ENCODE results near the gene RPL32. TPM values are rescaled to one million over a fixed set of nuclear protein-coding genes. Genes with fewer than 3 reads are reported as not detected.

Gene RPL32
- total and polyA plus RNA-seq, 9 of the 15 experiments (the other 6 are each of a cell fraction or from before 2014, with no cell fraction given): 2,738 to 6,200 (median 4,286) TPM

DNA sequence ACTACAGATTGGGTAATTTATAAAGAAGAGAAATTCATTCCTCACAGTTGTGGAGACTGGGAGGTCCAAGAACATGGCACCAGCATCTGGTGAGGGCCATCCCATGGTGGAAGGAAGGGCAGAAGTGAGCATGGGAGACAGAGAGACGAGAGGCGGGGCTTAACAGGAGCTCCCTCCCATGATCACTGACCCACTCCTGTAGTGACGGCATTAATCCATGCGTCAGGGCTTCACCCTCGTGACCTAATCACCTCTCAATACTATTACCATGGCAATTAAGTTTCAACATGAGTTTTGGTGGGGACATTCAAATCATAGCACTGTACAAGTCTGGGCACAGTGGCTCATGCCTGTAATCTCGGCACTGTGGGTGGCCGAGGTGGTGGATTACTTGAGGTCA is 17.1 kb downstream of the RPL32 start:
- no peak for DNase-seq (ENCODE audit: extremely low read depth in 1 of 4, low spot score in 3 of 4)
- in situ Hi-C loops (cut with MboI) (no loop called here), intact Hi-C loops (cut with micrococcal nuclease) (no loop called here)
- H3K9me3 ChIP-seq (replicated peaks; ENCODE audit: control insufficient read depth, insufficient read depth, low read depth, low read length): no peaks in the 10 kb centered on the region
- H3K4me3 ChIP-seq: no peak overlapping the region
- ChIA-PET CTCF (ENCODE audit: low intra/inter-chr PET ratio) (interaction anchor here (0.5 kb wide), 1 partner anchor 53 kb away, joined by 3 read pairs; no protein-coding TSS in a partner anchor), POLR2A (interaction anchor here (1.0 to 1.6 kb wide), 2 partner anchors 8 to 10 kb away, joined by 6 read pairs; no protein-coding TSS in a partner anchor)
- no peak overlapping the region for H3K4me2 ChIP-seq (ENCODE audit: insufficient read depth, low read length)
- no peak for FAIRE-seq
- BruUV-seq (replicated peaks): no TSS peak
- 0 out of 4 replicates have a peak overlapping the region, but pooled peaks of 1 of the 2 experiments have one; percentile 4 for H3K9ac ChIP-seq (ENCODE audit: insufficient read depth in 1 of 2, low read depth in 2 of 2, low read length in 2 of 2)
- no peak for TF ChIP-seq TSC22D4 (tag; IDR thresholded peaks at IDR 0.05)
- H3K36me3 ChIP-seq (ENCODE audit: control insufficient read depth, insufficient read depth, low read length): peaks cover 20% of the 10 kb centered on the region; the same call in 1 of the 3 replicates
- peak; percentile 52 for ATAC-seq
- no peaks in the 10 kb centered on the region for H3K79me2 ChIP-seq (ENCODE audit: control insufficient read depth, insufficient read depth, low read length)
- H3K4me1 ChIP-seq (replicated peaks in 1 of 2; ENCODE audit: control insufficient read depth in 2 of 2, insufficient read depth in 2 of 2, low read length in 2 of 2): peaks cover 0 to 2% of the 10 kb centered on the region in 2 experiments; a peak in 1 of 5 replicates
- H2AFZ ChIP-seq (ENCODE audit: low read depth, low read length): no peak overlapping the region
- H4K20me1 ChIP-seq (replicated peaks; ENCODE audit: control insufficient read depth, insufficient read depth, low read length): no peaks in the 10 kb centered on the region
- no peaks in the 10 kb centered on the region for H3K9me1 ChIP-seq (ENCODE audit: control insufficient read depth, insufficient read depth, low read length)
- no peak overlapping the region for H3K27ac ChIP-seq (ENCODE audit: extremely low read depth, low read depth, low read length)
- H3K27me3 ChIP-seq (ENCODE audit: control insufficient read depth in 2 of 2, insufficient read depth in 2 of 2, low read length in 2 of 2): no peaks in the 10 kb centered on the region
- WGBS (ENCODE audit: insufficient coverage, low coverage, missing lambda C conversion rate): 69% methylated on average over 7 of the region's 7 CpGs

- H3K36me3 ChIP-seq (ENCODE audit: control insufficient read depth, insufficient read depth, low read length): peaks cover 24% of the 10 kb centered on the region; the same call in 1 of the 3 replicates
- no peaks in the 10 kb centered on the region for H3K27me3 ChIP-seq (ENCODE audit: control insufficient read depth in 2 of 2, insufficient read depth in 2 of 2, low read length in 2 of 2)
- no peaks in the 10 kb centered on the region for H3K9me1 ChIP-seq (ENCODE audit: control insufficient read depth, insufficient read depth, low read length)
- FAIRE-seq (peak; percentile 87), DNase-seq (ENCODE audit: extremely low read depth in 1 of 4, low spot score in 3 of 4) (peak in 3 of 4 experiments; percentile 49 to 64 (median 49)), ATAC-seq (peak; percentile 83)
- CTCF ChIA-PET (ENCODE audit: low intra/inter-chr PET ratio): interaction anchor here (0.9 kb wide), 1 partner anchor 69 kb away, joined by 4 read pairs; no protein-coding TSS in a partner anchor
- H4K20me1 ChIP-seq (replicated peaks; ENCODE audit: control insufficient read depth, insufficient read depth, low read length): no peaks in the 10 kb centered on the region
- WGBS (ENCODE audit: insufficient coverage, low coverage, missing lambda C conversion rate): 5% methylated on average over 6 of the region's 8 CpGs
- H3K4me3 ChIP-seq: no peak overlapping the region
- no TSS peak for BruUV-seq (replicated peaks)
- H3K9ac ChIP-seq (ENCODE audit: insufficient read depth in 1 of 2, low read depth in 2 of 2, low read length in 2 of 2): no peak overlapping the region
- no peaks in the 10 kb centered on the region for H3K79me2 ChIP-seq (ENCODE audit: control insufficient read depth, insufficient read depth, low read length)
- POLR2A ChIA-PET: interaction anchor here (0.5 to 1.6 kb wide), 6 partner anchors 9 to 458 kb away, joined by 3 to 12 read pairs (median 4); no protein-coding TSS in a partner anchor
- intact Hi-C loops (cut with micrococcal nuclease) (loop anchor here (1.0 kb wide), 1 partner anchor 69 kb away; no protein-coding TSS in a partner anchor), in situ Hi-C loops (cut with MboI) (no loop called here)
- H2AFZ ChIP-seq (ENCODE audit: low read depth, low read length): no peak overlapping the region
- H3K9me3 ChIP-seq (replicated peaks; ENCODE audit: control insufficient read depth, insufficient read depth, low read depth, low read length): no peaks in the 10 kb centered on the region
- no peak overlapping the region; the same call in 2 of the 3 replicates for H3K27ac ChIP-seq (ENCODE audit: extremely low read depth, low read depth, low read length)
- no peak overlapping the region for H3K4me2 ChIP-seq (ENCODE audit: insufficient read depth, low read length)
- H3K4me1 ChIP-seq (replicated peaks in 1 of 2; ENCODE audit: control insufficient read depth in 2 of 2, insufficient read depth in 2 of 2, low read length in 2 of 2): peaks cover 0 to 2% of the 10 kb centered on the region in 2 experiments; a peak in 1 of 5 replicates
- TF ChIP-seq, protein P1, sequence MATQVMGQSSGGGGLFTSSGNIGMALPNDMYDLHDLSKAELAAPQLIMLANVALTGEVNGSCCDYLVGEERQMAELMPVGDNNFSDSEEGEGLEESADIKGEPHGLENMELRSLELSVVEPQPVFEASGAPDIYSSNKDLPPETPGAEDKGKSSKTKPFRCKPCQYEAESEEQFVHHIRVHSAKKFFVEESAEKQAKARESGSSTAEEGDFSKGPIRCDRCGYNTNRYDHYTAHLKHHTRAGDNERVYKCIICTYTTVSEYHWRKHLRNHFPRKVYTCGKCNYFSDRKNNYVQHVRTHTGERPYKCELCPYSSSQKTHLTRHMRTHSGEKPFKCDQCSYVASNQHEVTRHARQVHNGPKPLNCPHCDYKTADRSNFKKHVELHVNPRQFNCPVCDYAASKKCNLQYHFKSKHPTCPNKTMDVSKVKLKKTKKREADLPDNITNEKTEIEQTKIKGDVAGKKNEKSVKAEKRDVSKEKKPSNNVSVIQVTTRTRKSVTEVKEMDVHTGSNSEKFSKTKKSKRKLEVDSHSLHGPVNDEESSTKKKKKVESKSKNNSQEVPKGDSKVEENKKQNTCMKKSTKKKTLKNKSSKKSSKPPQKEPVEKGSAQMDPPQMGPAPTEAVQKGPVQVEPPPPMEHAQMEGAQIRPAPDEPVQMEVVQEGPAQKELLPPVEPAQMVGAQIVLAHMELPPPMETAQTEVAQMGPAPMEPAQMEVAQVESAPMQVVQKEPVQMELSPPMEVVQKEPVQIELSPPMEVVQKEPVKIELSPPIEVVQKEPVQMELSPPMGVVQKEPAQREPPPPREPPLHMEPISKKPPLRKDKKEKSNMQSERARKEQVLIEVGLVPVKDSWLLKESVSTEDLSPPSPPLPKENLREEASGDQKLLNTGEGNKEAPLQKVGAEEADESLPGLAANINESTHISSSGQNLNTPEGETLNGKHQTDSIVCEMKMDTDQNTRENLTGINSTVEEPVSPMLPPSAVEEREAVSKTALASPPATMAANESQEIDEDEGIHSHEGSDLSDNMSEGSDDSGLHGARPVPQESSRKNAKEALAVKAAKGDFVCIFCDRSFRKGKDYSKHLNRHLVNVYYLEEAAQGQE (IDR thresholded peaks at IDR 0.05; ENCODE audit: borderline replicate concordance): peak; percentile 34; the same call in 1 of the 2 replicates
- TF ChIP-seq, protein P1 (CRISPR knock-in tag; IDR thresholded peaks at IDR 0.05; ENCODE audit: low read depth): no peak
- TF ChIP-seq HDGF (IDR thresholded peaks at IDR 0.05) (0 out of 2 replicates have a peak, but pooled peaks have one; percentile 64), RAD21 (CRISPR knock-in tag; conservative IDR thresholded peaks at IDR 0.05 in 1 of 2, IDR thresholded peaks at IDR 0.05 in 1 of 2) (peak in 1 of 2 experiments; percentile 44; a peak in 3 of 4 replicates), NCOR1 (IDR thresholded peaks at IDR 0.05) (no peak)
Measured at GRCh38 chr3:12822725-12823373, 18.5 kb downstream of the RPL32 start.
